ENCODE data around the gene PCYOX1L.

DNA sequence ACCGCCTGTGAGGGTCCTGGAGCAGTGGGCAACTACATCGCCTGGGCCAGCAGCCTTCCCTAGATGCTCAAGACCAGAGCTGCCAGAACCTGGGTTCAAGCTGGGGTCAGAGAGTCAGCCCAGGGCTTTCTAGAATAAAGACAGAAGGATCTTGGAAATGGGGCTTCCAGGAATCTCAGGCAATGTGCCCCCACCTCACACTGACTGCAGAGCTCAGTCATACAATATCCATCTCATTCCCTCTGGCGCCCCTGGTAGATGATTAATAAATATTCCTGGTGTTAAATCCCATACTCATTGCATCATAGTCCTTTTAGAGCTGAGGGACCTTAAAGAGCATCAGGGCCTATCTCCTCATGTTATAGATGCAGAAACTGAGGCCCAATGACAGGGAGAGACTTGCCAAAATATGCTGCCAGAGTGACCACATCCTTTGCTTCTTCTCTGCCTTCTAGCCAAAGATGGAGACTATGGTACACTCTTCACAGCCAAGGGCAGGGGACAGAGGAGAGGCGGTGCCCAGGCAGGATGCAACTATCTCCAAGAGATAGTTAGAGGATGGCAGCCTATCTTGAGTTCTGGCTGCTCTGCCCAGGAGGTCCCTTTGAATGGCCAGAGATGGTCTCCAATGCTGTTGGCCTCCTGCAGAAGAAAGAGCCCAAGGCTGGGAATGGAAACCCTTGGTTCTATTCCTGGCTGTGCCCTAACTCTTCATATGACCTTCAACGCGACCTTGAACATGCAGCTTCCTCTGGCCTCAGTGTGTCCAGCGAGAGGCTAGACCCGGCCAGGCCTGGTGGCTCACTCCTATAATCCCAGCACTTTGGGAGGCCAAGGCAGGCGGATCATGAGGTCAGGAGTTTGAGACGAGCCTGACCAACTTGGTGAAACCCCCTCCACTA is 57.5 kb downstream of the PCYOX1L start:
- no peak for TF ChIP-seq EZH2 (IDR thresholded peaks at IDR 0.05; ENCODE audit: low read depth, unreplicated experiment)
- TF ChIP-seq, protein P1, sequence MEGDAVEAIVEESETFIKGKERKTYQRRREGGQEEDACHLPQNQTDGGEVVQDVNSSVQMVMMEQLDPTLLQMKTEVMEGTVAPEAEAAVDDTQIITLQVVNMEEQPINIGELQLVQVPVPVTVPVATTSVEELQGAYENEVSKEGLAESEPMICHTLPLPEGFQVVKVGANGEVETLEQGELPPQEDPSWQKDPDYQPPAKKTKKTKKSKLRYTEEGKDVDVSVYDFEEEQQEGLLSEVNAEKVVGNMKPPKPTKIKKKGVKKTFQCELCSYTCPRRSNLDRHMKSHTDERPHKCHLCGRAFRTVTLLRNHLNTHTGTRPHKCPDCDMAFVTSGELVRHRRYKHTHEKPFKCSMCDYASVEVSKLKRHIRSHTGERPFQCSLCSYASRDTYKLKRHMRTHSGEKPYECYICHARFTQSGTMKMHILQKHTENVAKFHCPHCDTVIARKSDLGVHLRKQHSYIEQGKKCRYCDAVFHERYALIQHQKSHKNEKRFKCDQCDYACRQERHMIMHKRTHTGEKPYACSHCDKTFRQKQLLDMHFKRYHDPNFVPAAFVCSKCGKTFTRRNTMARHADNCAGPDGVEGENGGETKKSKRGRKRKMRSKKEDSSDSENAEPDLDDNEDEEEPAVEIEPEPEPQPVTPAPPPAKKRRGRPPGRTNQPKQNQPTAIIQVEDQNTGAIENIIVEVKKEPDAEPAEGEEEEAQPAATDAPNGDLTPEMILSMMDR (conservative IDR thresholded peaks at IDR 0.05; ENCODE audit: low read depth in 2 of 2), result no peak
- TF ChIP-seq, protein P2, sequence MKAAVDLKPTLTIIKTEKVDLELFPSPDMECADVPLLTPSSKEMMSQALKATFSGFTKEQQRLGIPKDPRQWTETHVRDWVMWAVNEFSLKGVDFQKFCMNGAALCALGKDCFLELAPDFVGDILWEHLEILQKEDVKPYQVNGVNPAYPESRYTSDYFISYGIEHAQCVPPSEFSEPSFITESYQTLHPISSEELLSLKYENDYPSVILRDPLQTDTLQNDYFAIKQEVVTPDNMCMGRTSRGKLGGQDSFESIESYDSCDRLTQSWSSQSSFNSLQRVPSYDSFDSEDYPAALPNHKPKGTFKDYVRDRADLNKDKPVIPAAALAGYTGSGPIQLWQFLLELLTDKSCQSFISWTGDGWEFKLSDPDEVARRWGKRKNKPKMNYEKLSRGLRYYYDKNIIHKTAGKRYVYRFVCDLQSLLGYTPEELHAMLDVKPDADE (IDR thresholded peaks at IDR 0.05), result no peak
- no peak for TF ChIP-seq EZH2phosphoT487 (IDR thresholded peaks at IDR 0.05; ENCODE audit: unreplicated experiment)
- TF ChIP-seq, protein P3, sequence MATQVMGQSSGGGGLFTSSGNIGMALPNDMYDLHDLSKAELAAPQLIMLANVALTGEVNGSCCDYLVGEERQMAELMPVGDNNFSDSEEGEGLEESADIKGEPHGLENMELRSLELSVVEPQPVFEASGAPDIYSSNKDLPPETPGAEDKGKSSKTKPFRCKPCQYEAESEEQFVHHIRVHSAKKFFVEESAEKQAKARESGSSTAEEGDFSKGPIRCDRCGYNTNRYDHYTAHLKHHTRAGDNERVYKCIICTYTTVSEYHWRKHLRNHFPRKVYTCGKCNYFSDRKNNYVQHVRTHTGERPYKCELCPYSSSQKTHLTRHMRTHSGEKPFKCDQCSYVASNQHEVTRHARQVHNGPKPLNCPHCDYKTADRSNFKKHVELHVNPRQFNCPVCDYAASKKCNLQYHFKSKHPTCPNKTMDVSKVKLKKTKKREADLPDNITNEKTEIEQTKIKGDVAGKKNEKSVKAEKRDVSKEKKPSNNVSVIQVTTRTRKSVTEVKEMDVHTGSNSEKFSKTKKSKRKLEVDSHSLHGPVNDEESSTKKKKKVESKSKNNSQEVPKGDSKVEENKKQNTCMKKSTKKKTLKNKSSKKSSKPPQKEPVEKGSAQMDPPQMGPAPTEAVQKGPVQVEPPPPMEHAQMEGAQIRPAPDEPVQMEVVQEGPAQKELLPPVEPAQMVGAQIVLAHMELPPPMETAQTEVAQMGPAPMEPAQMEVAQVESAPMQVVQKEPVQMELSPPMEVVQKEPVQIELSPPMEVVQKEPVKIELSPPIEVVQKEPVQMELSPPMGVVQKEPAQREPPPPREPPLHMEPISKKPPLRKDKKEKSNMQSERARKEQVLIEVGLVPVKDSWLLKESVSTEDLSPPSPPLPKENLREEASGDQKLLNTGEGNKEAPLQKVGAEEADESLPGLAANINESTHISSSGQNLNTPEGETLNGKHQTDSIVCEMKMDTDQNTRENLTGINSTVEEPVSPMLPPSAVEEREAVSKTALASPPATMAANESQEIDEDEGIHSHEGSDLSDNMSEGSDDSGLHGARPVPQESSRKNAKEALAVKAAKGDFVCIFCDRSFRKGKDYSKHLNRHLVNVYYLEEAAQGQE (IDR thresholded peaks at IDR 0.05; ENCODE audit: unreplicated experiment), result no peak
- no peak for TF ChIP-seq POLR2AphosphoS5 (IDR thresholded peaks at IDR 0.05; ENCODE audit: low read depth)
- no peak for TF ChIP-seq STAT1 (IDR thresholded peaks at IDR 0.05; ENCODE audit: unreplicated experiment)
- no peak for TF ChIP-seq ZNF331 (CRISPR knock-in tag; IDR thresholded peaks at IDR 0.05; ENCODE audit: low read depth)
- TF ChIP-seq NANOG (IDR thresholded peaks at IDR 0.05; ENCODE audit: borderline replicate concordance), result no peak
- no peak for TF ChIP-seq JUNB (IDR thresholded peaks at IDR 0.05; ENCODE audit: unreplicated experiment)
- no peak for TF ChIP-seq ZNF114 (CRISPR knock-in tag; IDR thresholded peaks at IDR 0.05)
- TF ChIP-seq CREB1 (CRISPR knock-in tag; IDR thresholded peaks at IDR 0.05; ENCODE audit: low read depth), result no peak

All from GM23338 (cell line).